ENCODE measurements around the gene LY6G5C. TPM values are rescaled to one million over a fixed set of nuclear protein-coding genes. Genes with fewer than 3 reads are reported as not detected.
"Not testable (repeated sequence)": the region's sequence is repeated elsewhere in the genome, so short reads cannot be mapped to it uniquely, and the experiment has no call there.

Gene LY6G5C
- total RNA-seq, 1 experiment from 2014 or later, result 1.6 TPM

DNA sequence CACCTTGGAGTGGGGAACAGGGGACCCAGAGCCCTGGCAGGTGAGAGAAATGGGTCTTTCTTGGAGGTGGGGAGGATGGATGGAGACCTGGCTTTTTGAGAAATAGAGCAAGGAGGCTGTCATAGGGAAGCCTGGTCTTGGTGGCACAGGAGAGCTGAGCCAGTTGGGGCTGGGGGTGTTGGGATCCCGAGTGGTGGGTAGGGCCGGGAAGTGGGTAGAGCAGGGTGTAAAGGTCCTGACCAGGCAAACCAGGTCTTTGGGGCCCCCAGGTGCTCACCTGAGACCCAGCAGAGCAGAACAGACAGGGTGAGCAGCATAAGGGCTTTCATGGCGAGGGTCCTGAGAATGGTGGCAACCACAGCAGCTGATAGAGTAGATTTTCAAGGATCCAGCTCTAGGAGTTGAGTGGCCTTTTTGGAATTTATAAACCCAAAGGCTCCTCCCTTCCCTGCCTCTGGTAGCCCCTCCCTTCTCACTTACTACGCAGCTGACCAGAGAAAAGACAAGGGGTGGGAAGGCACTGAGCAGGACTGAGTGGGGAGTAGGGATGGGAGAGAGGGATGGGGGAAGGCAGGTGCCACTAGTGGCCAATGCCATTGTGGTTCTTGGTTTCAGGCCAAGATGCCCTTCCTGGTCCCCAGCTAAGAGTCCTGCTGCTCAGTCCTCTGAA is 40.6 kb upstream of the LY6G5C start, which contains the start of gene LY6G6C:
Gene LY6G6C (minus strand): TSS at position 396 of the 670 bp plus-strand sequence. CDS start 67 bp downstream, at position 329.
- H3K27me3 ChIP-seq (replicated peaks), result no peaks in the 10 kb centered on the region
- H3K36me3 ChIP-seq, result peaks cover 5% of the 10 kb centered on the region
- H3K9me3 ChIP-seq (replicated peaks), result no peaks in the 10 kb centered on the region
- no peak within 1 kb of the TSS for H3K4me3 ChIP-seq
- H3K27ac ChIP-seq, result no peak within 1 kb of the TSS
- DNase-seq (ENCODE audit: low read depth in 1 of 2, low spot score in 2 of 2), result no peak
- no peaks in the 10 kb centered on the region for H3K4me1 ChIP-seq (replicated peaks)

DNA sequence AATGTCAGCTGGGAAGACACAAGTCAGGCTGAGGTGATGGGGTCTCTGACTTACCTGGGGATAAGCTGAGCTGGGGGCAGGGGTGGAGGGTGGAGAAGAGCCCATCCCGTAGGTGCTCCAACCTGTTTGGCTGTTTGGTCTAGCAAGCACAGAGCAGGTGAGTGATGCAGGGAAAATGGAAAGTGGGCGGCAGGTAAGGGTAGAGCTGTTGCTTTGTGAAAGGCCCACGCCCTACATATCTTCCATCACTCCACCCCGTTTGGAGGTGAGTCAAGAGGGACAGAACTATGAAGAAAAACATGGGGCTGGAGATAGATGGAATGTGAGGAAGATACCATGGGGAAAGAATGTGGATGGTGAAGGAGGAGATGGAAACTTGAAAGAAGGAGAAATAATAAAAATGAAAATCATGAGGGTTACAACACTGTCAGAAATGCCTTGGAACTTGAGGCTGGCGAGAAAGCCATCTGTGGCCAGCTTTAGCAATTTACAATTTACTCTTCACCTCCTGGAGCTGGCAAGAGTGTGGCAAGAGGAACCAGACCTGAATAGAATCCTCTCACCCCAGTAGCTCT is 39.4 kb upstream of the LY6G5C start:
- Histone ChIP-seq H3K36me3 (no peaks in the 10 kb centered on the region; the same call in 1 of the 2 replicates), H3K27ac (no peak overlapping the region), H3K27me3 (replicated peaks) (no peaks in the 10 kb centered on the region), H3K4me1 (replicated peaks) (no peaks in the 10 kb centered on the region), H3K4me3 (no peak overlapping the region), H3K9me3 (replicated peaks) (no peaks in the 10 kb centered on the region)
- no peak for DNase-seq (ENCODE audit: low read depth in 1 of 2, low spot score in 2 of 2)

GRCh38 chr6:31719001-31719400 is 38.1 kb upstream of the LY6G5C start:
- no peak for DNase-seq (ENCODE audit: low read depth in 1 of 2, low spot score in 2 of 2)
- Histone ChIP-seq H3K27me3 (replicated peaks) (no peaks in the 10 kb centered on the region), H3K9me3 (replicated peaks) (no peaks in the 10 kb centered on the region), H3K27ac (no peak overlapping the region), H3K4me3 (no peak overlapping the region), H3K4me1 (replicated peaks) (peaks cover 1% of the 10 kb centered on the region; the same call in 1 of the 2 replicates), H3K36me3 (no peaks in the 10 kb centered on the region)

DNA sequence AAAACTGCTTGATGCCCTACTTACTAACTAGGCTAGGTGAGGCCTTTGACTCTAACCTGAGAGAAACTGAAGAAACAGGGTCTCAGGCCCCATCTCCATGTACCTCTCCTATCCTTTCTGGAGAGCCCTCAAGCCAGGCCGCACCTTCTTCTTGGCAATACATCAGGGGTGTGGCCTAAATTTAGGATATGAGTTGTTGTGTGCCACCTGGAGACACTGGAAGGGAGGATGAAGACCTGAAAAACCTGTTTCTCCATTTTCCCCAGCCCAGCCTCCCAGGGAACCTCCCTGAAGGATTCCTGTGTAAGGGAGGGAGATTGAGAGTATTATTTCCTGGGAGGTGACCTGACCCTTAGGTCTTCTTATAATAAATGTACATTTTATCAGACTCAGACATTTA is 37.4 kb upstream of the LY6G5C start:
- H3K4me1 ChIP-seq (replicated peaks), result peaks cover 3% of the 10 kb centered on the region; the same call in 1 of the 2 replicates
- DNase-seq (ENCODE audit: low read depth in 1 of 2, low spot score in 2 of 2), result no peak
- no peak overlapping the region for H3K27ac ChIP-seq
- no peak overlapping the region for H3K4me3 ChIP-seq
- no peaks in the 10 kb centered on the region for H3K36me3 ChIP-seq
- H3K27me3 ChIP-seq (replicated peaks), result no peaks in the 10 kb centered on the region
- no peaks in the 10 kb centered on the region for H3K9me3 ChIP-seq (replicated peaks)

DNA sequence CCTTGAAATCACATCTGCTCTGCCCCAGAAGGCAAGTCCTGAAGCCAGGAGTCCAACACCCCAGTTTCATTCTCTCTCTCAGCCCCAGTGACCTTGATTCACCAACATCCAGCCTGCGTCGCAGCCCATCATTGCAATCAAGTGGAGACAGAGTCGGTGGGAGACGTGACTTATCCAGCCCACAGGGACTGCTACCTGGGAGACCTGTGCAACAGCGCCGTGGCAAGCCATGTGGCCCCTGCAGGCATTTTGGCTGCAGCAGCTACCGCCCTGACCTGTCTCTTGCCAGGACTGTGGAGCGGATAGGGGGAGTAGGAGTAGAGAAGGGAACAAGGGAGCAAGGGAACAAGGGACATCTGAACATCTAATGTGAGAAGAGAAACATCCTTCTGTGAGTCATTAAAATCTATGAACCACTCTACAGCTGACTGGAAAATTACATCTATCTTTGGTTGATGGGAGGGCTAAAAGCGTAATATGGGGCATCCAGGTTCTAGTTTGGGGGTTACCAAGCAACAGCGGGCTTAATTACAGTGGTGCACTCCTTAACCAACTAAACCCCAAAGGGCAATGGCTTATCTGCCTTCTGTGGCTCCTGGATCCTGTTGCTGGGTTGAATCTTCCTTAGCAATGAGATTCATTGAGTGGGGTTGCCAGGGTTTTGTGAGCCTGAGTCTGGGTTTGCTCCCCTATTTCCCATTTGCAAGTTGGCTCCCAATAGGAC is 36.8 kb upstream of the LY6G5C start:
- DNase-seq (ENCODE audit: low read depth in 1 of 2, low spot score in 2 of 2), result no peak
- no peak overlapping the region for H3K27ac ChIP-seq
- H3K9me3 ChIP-seq (replicated peaks), result no peaks in the 10 kb centered on the region
- no peak overlapping the region for H3K4me3 ChIP-seq
- H3K36me3 ChIP-seq, result no peaks in the 10 kb centered on the region
- peaks cover 3% of the 10 kb centered on the region; the same call in 1 of the 2 replicates for H3K4me1 ChIP-seq (replicated peaks)
- H3K27me3 ChIP-seq (replicated peaks), result no peaks in the 10 kb centered on the region

DNA sequence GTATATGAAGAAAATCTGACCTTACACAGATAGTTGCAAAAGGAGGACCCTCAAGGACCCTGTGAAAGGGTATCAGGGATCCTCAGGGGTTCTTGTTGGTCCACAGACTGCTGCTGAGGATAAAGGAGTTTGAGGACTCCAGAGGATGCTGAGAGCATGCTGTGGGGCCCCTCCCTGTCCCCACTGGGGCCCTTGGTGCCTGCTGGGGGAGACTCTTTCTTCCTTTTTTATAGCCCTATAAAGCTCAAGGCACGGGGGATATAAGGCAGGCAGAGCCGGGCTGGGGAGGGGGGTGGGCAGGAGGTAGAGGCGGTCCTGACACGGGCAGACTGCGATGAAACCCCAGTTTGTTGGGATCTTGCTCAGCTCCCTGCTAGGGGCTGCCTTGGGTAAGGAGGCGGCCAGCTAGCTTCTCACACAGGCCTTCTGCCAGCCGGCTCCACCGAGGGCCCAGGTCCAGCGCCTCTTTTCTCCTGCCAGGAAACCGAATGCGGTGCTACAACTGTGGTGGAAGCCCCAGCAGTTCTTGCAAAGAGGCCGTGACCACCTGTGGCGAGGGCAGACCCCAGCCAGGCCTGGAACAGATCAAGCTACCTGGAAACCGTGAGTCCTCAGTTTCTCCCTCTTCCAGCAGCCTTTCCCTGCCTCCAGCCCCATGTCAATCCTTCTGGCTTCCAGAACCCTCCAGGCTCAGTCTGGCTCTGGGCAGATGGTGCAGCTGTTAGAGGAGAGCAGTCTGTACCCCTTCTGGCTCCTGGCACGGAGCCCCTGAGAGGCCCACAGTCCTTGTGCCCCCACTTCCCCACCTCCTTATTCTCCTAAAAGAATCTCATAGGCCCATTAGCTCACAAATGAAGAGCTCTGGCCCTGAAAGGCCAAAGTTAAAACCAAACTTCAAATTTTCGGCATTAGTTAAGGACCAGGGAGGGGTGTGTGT is 34.4 kb upstream of the LY6G5C start, which contains the start of gene LY6G6D:
Gene LY6G6D (plus strand): TSS at position 327 of the 937 bp plus-strand sequence. CDS start 8 bp downstream, at position 335.
- Histone ChIP-seq H3K4me1 (replicated peaks) (peaks cover 3% of the 10 kb centered on the region; the same call in 1 of the 2 replicates), H3K9me3 (replicated peaks) (no peaks in the 10 kb centered on the region), H3K4me3 (no peak within 1 kb of the TSS), H3K36me3 (no peaks in the 10 kb centered on the region), H3K27ac (no peak within 1 kb of the TSS), H3K27me3 (replicated peaks) (no peaks in the 10 kb centered on the region)
- DNase-seq (ENCODE audit: low read depth in 1 of 2, low spot score in 2 of 2), result no peak

DNA sequence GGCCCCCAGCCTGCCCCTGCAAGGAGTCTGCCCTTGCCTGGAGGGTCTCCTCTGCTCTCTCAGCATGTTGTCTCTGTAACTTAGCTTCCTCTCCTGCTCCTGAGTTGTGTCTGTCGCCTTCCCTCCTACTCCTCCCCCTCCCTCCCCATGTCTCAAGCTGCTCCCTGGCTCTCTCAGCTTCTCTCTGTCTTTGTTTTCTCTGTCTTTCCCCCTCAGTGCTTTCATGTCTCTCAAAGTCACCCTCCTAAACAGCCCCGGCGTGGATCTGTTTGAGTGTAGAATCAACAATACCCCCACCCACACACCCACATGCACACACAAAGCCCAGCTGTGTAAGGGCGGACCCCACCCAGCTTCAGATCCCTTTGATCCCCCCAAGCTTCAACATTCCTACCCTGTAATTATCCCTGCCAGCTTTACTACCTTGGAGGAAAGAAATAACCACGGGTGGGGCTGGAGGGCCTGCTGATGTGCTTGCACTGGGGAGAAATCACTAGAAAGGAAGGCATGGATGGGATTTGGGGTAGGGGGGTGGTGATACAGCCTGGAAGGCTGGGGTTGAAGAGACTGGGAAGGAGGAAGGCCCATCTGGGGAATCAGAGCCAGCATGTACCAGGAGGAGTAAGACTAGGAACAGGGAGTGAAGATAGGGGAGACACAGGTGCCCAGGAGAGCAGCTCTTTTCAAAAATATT is 33.3 kb upstream of the LY6G5C start:
- no peak overlapping the region for H3K4me3 ChIP-seq
- H3K36me3 ChIP-seq, result no peaks in the 10 kb centered on the region
- peaks cover 3% of the 10 kb centered on the region; the same call in 1 of the 2 replicates for H3K4me1 ChIP-seq (replicated peaks)

DNA sequence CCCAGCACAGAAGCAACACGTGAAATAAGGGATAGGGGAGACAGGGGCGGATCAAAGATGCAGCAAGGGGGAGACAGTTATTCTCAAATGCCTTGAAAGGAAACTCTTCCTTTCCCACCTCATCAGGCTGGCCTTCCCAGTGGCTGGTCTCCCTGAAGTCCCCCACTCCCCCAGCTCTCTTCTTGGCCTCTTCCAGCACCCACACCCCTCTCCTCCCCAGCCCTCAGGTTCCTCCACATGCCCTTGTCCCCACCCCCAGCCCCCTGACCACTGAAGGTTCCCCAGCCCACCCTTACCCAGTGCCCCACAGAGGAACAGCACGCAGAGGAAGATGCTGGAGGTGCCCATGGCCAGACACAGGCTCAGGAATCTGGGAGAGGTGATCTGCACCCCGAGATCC is 32.6 kb upstream of the LY6G5C start:
- Histone ChIP-seq H3K27ac (no peak overlapping the region), H3K9me3 (replicated peaks) (no peaks in the 10 kb centered on the region), H3K27me3 (replicated peaks) (no peaks in the 10 kb centered on the region), H3K4me3 (no peak overlapping the region), H3K4me1 (replicated peaks) (peaks cover 3% of the 10 kb centered on the region; the same call in 1 of the 2 replicates), H3K36me3 (no peaks in the 10 kb centered on the region)
- DNase-seq (ENCODE audit: low read depth in 1 of 2, low spot score in 2 of 2), result no peak

More for the DNA sequence above, 33.3 kb upstream of the LY6G5C start:
- H3K27me3 ChIP-seq (replicated peaks), result no peaks in the 10 kb centered on the region
- no peak for DNase-seq (ENCODE audit: low read depth in 1 of 2, low spot score in 2 of 2)
- H3K9me3 ChIP-seq (replicated peaks), result no peaks in the 10 kb centered on the region
- no peak overlapping the region for H3K27ac ChIP-seq

DNA sequence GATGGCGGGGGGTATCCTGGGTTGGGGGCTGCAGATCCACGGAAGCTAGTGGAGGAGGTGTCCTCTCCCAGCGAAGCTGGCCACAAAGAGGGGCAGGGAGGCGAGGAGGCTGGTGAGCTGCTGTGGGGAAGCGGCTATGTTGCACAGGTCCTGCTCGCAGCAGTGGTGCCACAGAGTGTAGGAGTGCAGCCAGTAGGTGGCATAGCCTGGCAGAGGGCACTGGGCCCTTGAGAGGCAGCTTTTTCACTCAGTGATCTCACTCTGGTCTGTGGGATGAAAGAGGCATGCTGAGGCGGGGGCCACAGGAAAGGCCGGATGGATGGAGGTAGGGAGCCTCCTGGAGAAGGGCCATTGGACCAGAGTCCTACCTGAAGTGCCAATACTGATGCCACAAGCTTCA is 31.4 kb upstream of the LY6G5C start:
- Histone ChIP-seq H3K9me3 (replicated peaks) (no peaks in the 10 kb centered on the region), H3K36me3 (no peaks in the 10 kb centered on the region), H3K4me1 (replicated peaks) (peaks cover 3% of the 10 kb centered on the region; the same call in 1 of the 2 replicates), H3K4me3 (no peak overlapping the region), H3K27me3 (replicated peaks) (no peaks in the 10 kb centered on the region), H3K27ac (no peak overlapping the region)
- DNase-seq (ENCODE audit: low read depth in 1 of 2, low spot score in 2 of 2), result no peak

- no peak overlapping the region for H3K4me3 ChIP-seq
- no peaks in the 10 kb centered on the region for H3K36me3 ChIP-seq
- peaks cover 3% of the 10 kb centered on the region; the same call in 1 of the 2 replicates for H3K4me1 ChIP-seq (replicated peaks)
- H3K27ac ChIP-seq, result no peak overlapping the region
- H3K9me3 ChIP-seq (replicated peaks), result no peaks in the 10 kb centered on the region
- H3K27me3 ChIP-seq (replicated peaks), result no peaks in the 10 kb centered on the region
- DNase-seq (ENCODE audit: low read depth in 1 of 2, low spot score in 2 of 2), result no peak
These were observed 30.4 kb upstream of the LY6G5C start for GRCh38 chr6:31711233-31711632.

DNA sequence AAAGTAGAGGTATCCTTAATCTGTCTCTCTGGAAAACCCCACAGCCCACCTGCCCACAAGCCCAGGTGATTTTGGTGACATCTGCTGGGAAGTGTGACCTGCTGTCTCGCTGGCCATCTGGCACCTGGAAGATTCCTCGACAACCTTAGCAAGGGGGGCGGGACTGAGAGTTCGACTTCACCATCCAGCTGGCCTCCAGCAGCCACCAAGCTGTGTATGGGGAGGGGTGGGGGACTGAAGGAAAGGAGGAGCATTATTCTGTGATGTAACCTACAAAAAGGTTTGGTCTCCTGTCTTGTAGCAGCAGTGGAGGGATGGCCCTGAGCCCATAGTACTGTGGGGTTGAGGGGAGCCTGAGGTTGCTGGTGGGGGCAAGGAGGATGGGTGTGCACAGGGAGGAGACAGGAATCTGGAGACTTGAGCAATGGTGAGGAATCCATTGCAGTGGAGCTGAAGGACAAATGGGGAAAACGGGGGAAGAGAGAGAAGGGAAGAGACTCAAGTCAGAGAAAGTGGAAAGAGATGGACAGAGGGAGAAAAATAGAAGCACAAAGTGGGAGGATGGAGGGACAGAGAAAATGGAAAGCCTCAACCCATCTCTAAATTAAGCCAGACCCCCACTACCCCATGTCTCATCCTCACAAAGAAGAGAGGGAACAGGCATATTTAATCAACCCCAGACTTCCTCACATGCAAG is 29.8 kb upstream of the LY6G5C start:
- no peak for DNase-seq (ENCODE audit: low read depth in 1 of 2, low spot score in 2 of 2)
- H3K9me3 ChIP-seq (replicated peaks), result no peaks in the 10 kb centered on the region
- no peaks in the 10 kb centered on the region for H3K36me3 ChIP-seq
- no peak overlapping the region for H3K4me3 ChIP-seq
- no peak overlapping the region for H3K27ac ChIP-seq
- peaks cover 3% of the 10 kb centered on the region; the same call in 1 of the 2 replicates for H3K4me1 ChIP-seq (replicated peaks)
- H3K27me3 ChIP-seq (replicated peaks), result no peaks in the 10 kb centered on the region

- DNase-seq (ENCODE audit: low read depth in 1 of 2, low spot score in 2 of 2); H3K27ac ChIP-seq; H3K9me3 ChIP-seq (replicated peaks); H3K36me3 ChIP-seq; H3K27me3 ChIP-seq (replicated peaks); H3K4me1 ChIP-seq (replicated peaks); H3K4me3 ChIP-seq: not testable (repeated sequence)
These were observed 28.3 kb upstream of the LY6G5C start for GRCh38 chr6:31709157-31709556.
